GM18517 (cell line): Measurements from ENCODE around the gene INPP5B.
"Not testable (repeated sequence)": the region's sequence is repeated elsewhere in the genome, so short reads cannot be mapped to it uniquely, and the experiment has no call there.

ENCODE experiments used
- ATAC-seq: cut with Tn5 transposase; IDR thresholded peaks from one replicate; pipeline ENCODE4 v1.9.1; 2021; ENCODE audit warnings: mild to moderate bottlenecking, moderate library complexity; ENCODE audit not compliant: unreplicated experiment

The INPP5B gene

DNA sequence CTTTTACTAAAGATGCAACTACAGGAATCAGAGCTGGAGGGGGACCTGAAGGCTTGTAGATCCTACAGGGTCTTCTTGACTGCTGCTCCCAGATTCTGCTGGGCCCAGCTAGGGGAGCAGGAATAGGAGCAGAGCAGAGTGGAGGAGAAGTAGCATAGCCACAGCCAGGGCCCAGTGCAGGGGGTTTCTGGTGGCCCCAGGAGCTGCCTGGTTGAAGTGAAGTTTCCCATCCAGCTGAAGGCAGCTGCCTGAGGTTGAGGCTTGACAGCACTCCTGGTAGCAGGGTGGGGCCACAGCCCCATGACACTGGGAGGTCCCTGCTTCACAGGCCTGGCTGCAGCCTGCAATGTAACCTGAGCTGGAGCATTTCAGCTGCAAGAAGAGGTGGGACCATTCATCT is 2.0 kb upstream of the INPP5B start:
- no peak for ATAC-seq

DNA sequence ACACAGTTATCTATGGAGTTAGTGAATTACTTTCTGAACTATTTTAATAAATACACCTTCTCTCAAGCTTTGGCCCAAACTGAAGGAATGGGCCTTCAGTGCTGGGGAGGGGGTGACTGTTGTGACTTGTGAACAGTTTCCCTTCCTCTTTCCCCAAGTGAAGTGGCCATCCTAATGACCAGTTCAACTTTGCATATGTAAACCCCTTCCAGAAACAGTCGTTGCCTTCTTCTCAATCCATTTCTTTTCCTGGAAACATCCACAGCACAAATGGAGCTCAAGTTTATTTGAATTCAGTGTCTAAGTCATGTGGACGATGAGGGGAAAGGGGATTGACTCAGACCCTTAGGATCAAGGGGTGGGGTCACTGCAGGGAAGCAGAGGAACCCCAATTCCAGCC is 1.3 kb upstream of the INPP5B start:
- no peak for ATAC-seq

DNA sequence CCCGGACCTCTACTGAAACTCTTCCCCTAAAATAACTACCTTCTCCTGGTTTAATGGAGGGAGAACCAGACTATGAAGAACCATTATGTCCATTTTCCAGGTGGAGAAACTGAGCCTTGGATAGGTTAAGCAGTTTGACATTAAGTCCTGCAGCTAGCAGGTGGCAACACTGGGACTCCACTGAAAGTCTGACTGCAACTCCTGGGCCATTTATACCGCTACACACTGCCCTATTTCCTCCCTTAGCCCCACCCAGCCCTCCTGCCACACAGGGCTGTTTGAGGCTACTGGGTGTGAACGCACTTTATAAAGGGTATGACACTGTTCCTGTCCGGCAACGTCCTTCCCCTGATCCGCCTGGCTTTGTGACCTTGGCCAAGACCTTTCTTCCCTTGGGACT is 511 bp upstream of the INPP5B start:
- ATAC-seq, result no peak

DNA sequence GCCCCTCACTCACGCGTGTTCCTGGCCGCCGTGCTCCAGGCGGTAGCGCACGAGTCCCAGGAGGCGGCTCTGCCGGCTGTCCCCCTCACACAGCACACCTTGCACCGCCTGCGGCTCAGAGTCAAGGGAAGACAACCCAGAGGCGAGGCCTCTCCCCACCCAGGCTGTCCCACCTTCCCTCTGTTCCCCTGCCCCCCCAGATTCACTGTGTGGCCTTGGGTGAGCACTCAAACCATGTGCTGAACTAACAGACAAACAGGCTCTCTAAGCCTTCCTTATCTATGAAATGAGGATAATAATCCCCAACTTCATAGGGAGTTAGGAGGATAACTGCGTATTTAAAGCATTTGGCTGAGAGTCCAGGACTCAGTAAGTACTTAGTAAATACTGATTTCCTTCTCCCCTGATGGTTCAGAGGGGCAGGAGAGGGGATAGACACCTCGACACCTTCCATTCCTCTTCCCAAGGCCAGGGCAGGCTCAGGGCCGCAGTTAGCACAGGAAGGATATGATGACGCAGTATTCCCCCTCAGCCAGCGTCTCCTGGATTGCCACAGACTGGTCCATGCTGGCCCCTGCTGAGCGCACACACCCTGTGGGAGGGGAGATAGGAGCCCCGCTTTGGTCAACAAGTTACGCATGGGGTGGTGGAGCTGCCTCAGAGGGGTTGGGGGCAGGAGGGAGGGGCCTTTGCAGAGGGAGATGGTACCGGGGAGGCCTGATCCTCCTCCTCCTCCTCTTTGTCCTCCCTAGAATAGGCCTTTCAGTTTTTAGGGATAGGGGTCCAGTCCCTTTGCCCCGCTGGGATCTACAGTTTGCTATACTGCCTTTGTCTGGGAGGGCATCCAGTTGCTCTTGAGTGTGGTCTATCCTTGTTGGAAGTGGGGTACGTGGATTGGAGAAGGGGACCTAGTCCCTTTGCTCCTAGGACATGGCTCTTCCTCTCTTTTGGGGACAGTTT is 830 bp downstream of the INPP5B start:
- no peak for ATAC-seq

DNA sequence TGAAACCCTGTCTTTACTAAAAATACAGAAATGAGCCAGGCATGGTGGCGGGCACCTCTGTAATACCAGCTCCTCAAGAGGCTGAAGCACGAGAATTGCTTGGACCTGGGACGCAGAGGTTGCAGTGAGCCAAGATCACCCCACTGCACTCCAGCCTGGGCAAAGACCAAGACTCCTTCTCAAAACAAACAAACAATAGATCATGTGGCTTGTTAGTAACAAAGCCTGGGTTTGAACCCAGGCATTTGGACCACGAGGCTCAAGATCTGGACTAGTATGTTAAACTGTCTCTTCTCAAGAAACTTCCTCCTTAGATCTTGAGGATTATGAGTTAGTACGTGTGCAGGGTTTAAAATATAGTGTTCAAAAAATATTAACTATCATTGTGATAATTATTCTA is 1.6 kb downstream of the INPP5B start:
- no peak for ATAC-seq

DNA sequence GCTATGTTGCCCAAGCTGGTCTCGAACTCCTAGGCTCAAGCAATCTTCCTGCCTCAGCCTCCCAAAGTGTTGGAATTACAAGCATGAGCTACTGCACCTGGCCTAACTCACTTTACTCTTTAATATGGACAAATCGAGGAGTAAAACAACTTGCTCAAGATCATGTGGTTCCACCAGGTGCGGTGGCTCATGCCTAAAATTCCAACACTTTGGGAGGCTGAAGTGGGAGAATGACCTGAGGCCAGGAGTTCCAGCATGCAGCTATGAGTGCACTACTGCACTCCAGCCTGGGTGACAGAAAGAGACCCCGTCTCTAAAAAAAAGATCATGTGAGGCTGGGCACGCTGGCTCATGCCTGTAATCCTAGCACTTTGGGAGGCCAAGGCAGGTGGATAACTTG is 2.0 kb downstream of the INPP5B start:
- no peak for ATAC-seq

DNA sequence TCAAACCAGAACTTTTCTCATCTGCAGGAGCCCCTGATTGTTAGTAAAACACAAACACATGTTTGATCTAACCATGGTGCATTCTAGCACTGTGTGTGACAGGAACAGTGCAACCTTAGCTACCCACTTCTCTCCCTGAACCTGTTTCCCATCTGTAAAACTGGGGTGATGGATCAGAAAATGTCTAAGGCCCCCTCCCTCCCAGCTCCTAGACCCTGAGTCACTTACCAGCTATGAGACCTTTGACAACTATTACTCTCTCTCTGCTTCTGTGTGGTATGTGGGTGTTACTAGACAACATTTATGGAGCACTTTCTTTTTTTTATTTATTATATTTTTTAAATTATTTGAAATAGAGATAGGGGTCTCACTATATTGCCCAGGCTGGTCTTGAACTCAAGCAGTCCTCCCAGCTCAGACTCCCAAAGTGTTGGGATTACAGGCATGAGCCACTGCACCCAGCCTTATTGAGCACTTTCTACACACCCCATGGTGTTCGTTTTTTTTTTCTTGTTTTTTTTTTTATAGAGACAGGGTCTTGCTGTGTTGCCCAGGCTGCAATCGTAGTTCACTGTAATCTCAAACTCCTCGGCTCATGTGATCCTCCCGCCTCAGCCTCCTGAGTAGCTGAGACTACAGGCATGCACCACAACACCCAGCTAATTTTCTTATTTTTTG is 2.6 kb downstream of the INPP5B start:
- no peak for ATAC-seq

DNA sequence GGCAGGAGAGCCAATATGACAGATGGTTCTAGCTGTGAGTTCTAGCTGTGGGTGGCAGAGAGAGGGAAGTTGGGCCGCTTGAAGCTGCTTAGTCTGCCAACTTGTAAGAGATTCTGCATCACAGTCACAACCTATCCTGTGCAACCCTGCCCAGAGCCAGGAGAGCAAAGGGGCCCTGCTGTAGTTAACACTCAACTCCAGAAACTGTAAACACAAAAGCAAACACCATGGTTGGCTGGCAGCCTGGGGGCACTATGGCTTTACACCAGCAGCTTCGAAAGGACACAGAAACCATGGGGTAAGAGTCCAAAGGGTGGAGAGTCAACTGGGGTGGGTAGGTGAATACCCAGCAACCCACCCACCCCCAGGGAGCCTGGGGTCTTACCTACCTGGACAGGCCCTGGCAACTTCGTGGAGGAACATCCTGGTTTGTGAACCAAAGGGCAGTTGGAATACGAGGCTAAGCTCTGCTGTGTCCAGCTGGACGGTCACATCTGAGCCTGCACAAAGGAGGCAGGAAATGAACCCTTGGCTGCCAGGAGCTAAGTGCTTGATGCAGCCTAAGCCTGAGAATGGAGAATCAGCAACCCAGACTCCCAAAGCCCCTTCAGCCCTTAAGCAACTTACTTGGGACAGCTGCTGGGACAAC is 6.4 kb downstream of the INPP5B start:
- ATAC-seq, result no peak

DNA sequence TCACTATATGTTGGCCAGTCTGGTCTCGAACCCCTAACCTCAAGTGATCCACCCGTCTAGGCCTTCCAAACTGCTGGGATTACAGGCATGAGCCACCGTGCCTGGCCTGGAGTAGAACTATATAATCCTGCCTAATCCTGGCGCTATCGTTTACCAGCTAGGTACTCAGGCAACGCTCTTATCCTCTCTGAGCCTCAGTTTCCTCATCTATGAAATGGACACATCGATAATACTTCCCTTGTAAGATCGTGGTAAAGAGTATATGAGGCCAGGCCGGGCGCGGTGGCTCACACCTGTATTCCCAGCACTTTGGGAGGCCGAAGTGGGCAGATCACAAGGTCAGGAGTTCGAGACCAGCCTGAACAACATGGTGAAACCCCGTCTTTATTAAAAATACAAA is 10.1 kb downstream of the INPP5B start:
- ATAC-seq, result not testable (repeated sequence)

DNA sequence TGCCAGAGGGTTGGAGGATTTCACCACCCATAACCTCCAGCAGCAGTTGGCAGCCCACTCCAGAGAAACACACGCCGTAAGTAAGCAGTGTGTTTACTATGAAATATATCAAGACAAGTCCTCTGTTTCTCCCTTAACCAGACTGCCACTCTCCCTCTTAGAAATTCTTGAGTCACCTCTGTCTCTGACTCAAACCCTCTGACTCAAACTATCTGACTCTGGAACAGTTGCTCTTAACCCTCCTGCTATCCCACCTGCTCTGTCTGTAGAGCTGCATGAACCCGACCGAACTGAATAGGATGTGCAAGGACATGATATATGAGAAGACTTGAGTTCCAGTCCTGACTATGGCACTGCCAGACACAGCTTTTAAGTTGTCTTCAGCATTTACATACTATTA is 14.1 kb downstream of the INPP5B start:
- no peak for ATAC-seq

DNA sequence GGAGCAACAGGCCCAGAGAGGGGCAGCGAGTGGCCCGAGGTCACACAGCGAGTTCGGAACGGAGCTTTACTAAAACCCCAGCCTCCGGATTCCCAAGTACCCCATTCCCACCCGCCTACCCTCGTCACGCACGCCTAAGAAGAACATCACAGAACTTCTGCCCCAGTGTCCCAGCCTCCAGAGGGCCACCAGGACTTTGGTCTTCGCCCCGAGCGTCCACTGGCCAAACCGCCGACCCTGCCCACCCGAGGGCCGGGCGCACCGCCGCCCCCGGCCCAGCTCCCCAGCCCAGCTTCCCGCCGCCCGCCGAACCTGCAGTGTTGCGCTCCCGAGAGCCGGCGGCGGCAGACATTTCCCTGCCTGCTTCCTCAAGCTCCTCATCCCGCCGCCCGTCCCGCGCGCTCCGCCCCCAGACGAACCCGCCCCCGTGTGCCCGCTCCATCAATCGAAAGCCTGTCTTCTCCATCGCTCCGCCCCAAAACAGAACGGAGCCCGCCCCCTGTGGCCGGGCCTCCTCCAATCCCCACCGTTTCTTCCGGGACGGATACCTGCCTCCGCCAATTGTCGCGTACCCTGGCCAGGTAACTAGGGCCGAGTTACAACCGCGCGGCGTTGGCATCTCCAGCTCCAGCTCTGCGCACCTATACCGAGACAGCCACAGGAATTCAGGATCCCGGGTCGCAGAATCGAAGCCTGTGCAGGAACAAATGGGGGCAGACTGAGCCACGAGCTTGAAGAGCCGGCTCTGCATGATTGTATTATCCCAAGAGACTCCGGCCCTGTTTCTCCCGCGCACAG is 15.3 kb downstream of the INPP5B start:
- ATAC-seq, result peak; percentile 90

DNA sequence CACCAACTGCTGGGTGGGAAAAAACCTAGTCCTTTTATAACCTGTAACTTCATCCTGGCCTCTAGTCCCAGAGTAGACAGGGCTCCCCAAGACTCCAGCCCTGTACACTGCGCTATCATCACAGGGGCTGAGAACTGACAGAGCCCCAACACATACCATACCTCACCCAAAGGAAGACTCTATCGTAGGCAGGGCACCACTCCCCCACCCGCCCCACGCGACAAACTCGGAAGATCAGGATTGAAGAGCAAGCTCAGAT is 15.8 kb downstream of the INPP5B start:
- ATAC-seq, result no peak

DNA sequence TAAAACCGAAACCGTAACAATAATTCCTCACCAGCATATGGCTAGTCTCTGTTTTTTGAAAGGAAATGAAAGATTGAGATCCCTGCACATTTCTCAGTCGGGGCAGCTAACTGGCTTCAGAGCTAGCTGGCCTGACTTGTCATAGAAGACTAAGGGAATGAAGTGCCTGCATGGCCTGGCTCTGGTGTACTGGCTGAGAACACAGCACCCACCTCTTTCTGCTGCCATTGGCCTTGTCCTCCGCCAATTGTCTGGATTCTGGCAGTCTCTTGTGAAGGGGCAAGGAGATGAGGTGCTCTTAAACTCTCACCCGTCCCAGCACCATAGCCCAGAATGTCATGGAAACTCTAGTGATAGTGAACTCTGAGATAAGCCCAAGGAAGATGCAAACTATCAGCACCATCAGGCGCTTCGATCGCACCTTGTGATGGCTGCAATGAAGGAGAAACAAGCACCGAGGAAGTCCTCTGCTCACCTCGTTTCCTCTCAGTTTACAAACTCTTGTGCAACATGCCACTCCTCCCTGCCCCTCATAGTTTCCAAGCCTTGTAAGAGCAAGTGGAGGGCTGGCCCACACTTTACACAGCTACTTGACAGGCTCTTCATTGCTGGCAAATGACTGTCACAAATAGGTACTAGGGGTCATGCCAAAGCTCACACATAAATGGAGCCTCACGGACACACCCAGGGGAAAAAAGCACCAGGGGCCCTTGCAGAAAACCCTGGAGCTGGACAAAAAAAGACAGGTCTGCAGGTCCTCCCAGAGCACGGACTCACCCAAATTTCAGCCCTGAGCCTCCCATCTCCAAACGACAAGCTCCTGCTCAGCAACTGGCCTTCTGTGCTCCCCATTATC is 16.4 kb downstream of the INPP5B start:
- no peak for ATAC-seq

DNA sequence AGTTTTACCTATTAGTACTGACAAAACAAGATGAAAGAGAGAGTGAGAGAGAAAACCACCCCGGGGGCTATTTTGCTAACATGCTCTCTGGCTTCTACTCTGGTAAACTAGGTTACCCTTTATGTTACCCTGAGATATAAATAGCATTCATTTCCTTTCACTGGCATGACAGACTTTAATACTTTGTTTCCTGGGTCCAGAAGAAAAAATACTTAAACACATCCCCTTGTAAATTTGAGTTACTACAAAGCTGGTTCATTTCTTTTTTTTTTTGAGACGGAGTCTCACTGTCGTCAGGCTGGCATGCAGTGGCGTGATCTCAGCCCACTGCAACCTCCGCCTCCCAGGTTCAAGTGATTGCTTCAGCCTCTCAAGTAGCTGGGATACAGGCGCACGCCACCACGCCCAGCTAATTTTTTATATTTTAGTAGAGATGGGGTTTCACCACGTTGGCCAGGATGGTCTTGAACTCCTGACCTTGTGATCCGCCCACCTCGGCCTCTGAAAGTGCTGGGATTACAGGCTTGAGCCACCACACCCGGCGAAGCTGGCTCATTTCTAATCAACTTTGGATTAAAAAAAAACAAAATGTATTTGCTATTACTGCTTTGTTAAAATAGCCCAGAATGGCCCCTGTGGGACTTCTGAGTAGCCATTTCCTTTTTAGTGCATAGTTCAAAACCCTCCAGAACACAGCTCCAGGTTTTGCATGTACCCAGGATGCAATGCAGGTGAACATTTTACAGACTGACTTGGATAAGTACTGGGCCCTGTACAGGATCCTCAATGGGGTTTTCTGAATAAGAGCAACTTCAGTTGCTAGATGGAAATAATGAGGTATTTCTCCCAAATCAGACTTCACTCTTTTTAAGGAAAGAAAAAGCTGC is 20.6 kb downstream of the INPP5B start:
- no peak for ATAC-seq

DNA sequence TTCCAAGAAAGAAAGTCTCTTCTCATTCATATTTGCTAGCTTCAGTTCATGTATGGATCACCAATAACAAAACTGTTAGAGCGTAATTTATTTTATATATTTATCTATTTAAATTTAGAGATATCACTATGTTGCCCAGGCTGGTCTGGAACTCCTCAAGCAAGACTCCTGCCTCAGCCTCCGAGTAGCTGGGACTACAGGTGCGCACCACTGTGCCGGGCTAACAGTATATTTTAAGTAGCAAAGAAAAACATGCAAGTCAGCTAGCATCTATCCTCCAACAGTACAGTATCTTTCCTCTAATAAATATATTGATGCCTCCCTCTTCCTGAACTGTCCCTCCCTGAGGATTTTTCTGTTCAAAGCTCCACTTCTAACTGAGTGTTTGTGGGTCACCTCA is 21.5 kb downstream of the INPP5B start:
- ATAC-seq, result no peak

DNA sequence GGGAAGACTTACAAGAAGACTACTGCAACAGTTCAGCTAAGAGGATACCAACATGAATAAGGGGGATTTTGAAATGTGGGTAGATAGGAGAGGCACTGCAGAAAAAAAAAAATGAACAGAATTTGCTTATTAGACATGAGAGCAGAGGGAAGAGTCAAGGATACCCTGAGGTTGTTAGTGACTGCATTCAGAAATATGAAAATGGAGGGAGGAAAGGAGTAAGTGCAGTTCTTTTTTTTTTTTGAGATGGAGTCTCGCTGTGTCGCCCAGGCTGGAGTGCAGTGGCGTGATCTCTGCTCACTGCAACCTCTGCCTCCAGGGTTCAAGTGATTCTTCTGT is 23.3 kb downstream of the INPP5B start:
- ATAC-seq, result no peak

DNA sequence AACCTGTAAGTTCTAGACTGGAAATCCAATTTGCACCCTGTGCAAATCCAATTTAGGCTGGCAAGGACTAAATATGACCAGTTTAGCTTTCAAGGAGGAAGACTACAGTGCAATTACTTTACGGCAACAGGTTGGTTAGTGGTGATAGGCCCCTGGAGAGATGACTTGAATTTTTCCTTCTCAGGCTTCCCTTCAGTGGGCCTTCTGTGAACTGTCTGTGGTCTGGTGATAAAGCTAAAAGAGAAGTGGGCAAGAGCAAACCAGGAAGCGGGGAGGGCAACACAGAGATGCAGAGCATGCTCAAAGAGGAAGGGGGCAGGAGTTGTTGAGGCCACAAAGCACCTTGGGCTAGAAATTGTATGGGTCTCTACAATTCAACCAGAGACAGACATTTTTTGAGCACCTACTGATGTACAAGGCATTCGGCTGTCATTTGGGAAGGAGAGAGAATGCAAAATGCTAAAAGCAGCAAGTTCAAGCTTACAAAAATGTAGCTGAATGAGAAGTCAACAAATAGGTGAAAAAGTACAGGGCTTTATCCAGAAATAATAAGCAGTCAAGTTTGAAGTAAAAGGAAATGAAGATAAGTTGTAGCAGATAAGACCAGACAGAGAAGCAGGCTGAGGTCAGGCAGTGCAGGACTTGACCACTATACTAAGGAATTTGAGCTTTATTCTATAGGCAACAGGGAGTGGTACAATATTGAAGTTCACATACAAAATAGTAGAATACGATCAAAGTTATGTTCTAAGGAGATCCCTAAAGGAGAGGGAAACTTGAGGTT is 23.9 kb downstream of the INPP5B start:
- no peak for ATAC-seq

DNA sequence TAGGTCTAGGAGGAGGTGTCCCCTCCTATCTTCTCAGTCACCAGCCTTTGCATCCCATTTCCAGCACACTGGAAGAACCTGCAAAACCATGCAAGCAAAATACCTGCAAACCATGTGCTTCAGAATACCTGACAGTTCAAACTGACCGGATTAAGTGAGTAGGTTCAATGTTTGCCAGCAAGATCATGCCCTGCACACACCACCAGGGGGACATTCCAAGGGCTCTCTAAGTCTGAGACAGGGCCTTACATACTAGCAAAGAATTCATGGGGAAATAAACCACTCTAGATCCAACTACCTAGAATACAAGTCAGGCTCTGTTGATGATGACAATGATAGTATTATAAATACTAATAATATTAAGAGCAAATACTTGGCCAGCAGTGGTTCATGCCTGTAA is 27.6 kb downstream of the INPP5B start:
- no peak for ATAC-seq
